ENCODE data around the gene SOCS2.
A peak's percentile ranks its signal among the peaks of the same experiment; 100 is the strongest.
"Not testable (repeated sequence)": the region's sequence is repeated elsewhere in the genome, so short reads cannot be mapped to it uniquely, and the experiment has no call there.

Gene SOCS2

DNA sequence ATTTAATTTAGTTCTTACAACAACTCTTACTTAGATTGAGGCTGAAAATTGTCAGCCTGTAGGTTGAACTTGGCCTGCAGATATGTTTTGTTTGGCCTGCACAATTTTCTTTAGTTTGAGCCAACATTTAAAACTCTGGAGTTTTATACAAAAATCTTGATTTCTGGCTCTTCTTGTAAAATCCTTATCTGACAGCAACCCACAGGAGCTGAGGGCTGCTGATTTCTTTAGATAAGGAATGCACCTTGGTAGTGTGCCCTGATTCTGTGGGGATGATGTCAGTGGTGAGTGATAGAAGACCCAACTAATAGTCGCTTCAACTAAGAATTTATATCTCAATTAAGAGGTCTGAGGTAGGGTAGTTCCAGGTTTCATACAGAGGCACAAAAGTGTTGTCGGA lies 49.5 kb downstream of the SOCS2 start:
- Histone ChIP-seq H3K4me1 (ENCODE audit: insufficient read depth, low read length) (peaks cover 10% of the 10 kb centered on the region), H3K27me3 (ENCODE audit: insufficient read depth, low read length) (no peaks in the 10 kb centered on the region), H3K9ac (ENCODE audit: low read depth, low read length) (no peak overlapping the region), H3K27ac (ENCODE audit: low read depth, low read length) (no peak overlapping the region), H3K9me3 (ENCODE audit: insufficient read depth, low read depth, low read length) (no peaks in the 10 kb centered on the region), H3K4me3 (ENCODE audit: low read length) (no peak overlapping the region), H3K36me3 (ENCODE audit: insufficient read depth, low read length) (no peaks in the 10 kb centered on the region)
- WGBS = 98% methylated on average over 2 of the region's 2 CpGs

DNA sequence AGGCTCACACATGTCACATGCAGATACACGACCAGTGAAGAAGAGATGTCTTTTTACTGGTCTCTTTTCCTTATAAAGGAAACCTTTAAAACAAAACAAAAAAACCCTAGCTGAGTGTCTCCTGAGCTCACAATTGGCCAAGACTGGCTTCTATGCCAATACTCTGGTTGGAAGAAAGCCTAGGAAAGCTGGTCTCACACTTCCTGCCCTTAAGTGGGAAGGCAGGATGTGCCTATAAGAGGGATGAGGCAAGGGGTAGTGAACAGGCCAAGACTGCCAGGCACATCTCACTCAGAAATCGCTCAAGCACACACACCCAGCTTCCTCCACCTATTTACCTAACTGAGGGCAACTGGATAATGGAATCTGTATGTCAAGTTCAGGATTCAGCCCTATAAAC lies 50.0 kb downstream of the SOCS2 start:
- Histone ChIP-seq H3K27ac (ENCODE audit: low read depth, low read length) (no peak overlapping the region), H3K27me3 (ENCODE audit: insufficient read depth, low read length) (no peaks in the 10 kb centered on the region), H3K4me3 (ENCODE audit: low read length) (no peak overlapping the region), H3K36me3 (ENCODE audit: insufficient read depth, low read length) (no peaks in the 10 kb centered on the region), H3K9ac (ENCODE audit: low read depth, low read length) (no peak overlapping the region), H3K4me1 (ENCODE audit: insufficient read depth, low read length) (peaks cover 5% of the 10 kb centered on the region; the same call in 1 of the 2 replicates), H3K9me3 (ENCODE audit: insufficient read depth, low read depth, low read length) (no peaks in the 10 kb centered on the region)
- WGBS = 93% methylated on average over 1 of the region's 2 CpGs

DNA sequence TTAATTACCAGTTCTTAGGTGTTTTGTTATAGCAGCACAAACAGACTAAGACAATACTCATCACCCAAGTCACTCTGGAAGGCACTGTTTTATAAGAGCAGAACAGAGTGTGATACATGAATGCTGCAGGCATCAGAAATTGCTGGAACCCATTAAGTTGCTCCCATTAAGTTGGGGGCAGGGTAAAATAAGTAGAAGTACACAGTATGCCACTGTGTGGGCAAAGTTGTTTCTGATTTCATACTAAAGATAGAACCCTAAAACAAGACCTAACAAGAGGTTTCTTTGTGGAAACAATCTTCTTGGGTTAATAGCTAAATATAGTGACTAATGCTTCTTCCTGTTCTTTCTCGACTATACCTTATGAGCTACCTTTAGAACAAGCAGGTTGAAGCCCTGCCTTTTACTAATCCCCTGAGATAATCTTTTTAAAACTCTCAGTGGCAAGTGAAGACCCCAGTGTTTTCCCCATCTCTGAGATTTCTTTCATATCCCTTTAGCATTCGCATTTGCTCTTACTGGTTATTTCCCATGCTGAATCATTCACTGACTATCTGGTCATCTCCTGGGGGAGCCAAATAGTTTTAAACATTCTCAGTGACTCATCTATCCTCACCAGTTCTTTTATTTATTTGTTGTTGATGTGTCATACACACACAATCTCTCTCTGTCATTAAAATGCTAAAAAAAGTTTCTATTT lies 52.3 kb downstream of the SOCS2 start:
- H3K27me3 ChIP-seq (ENCODE audit: insufficient read depth, low read length) = no peaks in the 10 kb centered on the region
- no peaks in the 10 kb centered on the region for H3K9me3 ChIP-seq (ENCODE audit: insufficient read depth, low read depth, low read length)
- H3K27ac ChIP-seq (ENCODE audit: low read depth, low read length) = peak overlapping the region; percentile 76
- H3K4me1 ChIP-seq (ENCODE audit: insufficient read depth, low read length) = peaks cover 5% of the 10 kb centered on the region; the same call in 1 of the 2 replicates
- H3K9ac ChIP-seq (ENCODE audit: low read depth, low read length) = no peak overlapping the region
- H3K36me3 ChIP-seq (ENCODE audit: insufficient read depth, low read length) = no peaks in the 10 kb centered on the region
- H3K4me3 ChIP-seq (ENCODE audit: low read length) = no peak overlapping the region
- WGBS = 79% methylated on average over 2 of the region's 2 CpGs

DNA sequence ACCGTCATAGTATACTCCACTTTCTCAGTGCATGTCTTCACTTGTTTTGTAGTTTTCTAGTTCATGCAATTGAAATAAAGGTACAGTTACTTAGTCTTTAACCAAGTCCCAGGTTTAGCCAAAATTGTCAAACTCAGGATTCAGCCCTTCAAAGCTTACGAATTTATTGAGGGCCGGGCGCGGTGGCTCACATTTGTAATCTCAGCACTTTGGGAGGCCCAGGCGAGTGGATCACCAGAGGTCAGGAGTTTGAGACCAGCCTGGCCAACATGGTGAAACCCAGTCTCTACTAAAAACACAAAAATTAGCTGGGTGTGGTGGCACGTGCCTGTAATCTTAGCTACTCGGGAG lies 52.8 kb downstream of the SOCS2 start:
- H3K9me3 ChIP-seq (ENCODE audit: insufficient read depth, low read depth, low read length); H3K4me3 ChIP-seq (ENCODE audit: low read length); H3K27me3 ChIP-seq (ENCODE audit: insufficient read depth, low read length); H3K4me1 ChIP-seq (ENCODE audit: insufficient read depth, low read length); H3K36me3 ChIP-seq (ENCODE audit: insufficient read depth, low read length); H3K9ac ChIP-seq (ENCODE audit: low read depth, low read length): not testable (repeated sequence)
- peak overlapping the region; percentile 53 for H3K27ac ChIP-seq (ENCODE audit: low read depth, low read length)
- 86% methylated on average over 8 of the region's 8 CpGs for WGBS

DNA sequence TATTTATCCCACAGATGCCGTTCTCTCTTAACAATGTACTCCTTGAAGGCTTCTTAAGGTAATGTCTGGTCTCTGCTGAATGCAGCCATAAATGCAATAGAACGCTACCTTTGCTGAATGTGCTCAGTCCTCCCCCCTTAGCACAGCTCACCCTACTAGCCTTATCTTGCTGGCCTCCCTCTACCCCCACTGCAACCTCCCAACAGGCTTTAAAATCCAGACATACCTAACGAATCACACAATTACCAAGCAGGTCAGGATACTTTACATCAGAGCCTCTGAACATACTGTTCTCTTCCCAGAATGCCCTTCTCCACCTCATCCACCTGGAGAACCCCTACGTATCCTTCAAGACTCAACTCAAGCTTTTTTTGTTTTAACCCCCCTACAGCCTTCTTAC lies 53.7 kb downstream of the SOCS2 start:
- Histone ChIP-seq H3K36me3 (ENCODE audit: insufficient read depth, low read length) (no peaks in the 10 kb centered on the region), H3K4me1 (ENCODE audit: insufficient read depth, low read length) (peaks cover 5% of the 10 kb centered on the region; the same call in 1 of the 2 replicates), H3K27ac (ENCODE audit: low read depth, low read length) (no peak overlapping the region), H3K9ac (ENCODE audit: low read depth, low read length) (no peak overlapping the region), H3K4me3 (ENCODE audit: low read length) (no peak overlapping the region), H3K9me3 (ENCODE audit: insufficient read depth, low read depth, low read length) (no peaks in the 10 kb centered on the region), H3K27me3 (ENCODE audit: insufficient read depth, low read length) (no peaks in the 10 kb centered on the region)
- WGBS = 89% methylated on average over 4 of the region's 4 CpGs

Measured in HUES64 (cell line).